GM18505 (cell line): ENCODE measurements around the gene DNASE1L1.

ENCODE experiments used
- ATAC-seq: cut with Tn5 transposase; IDR thresholded peaks from one replicate; pipeline ENCODE4 v1.9.1; 2021; ENCODE audit not compliant: unreplicated experiment
- POLR2A ChIP-seq: IDR thresholded peaks from 4 replicates; pipeline ENCODE4 v1.6.1; 2011; ENCODE audit warnings: borderline replicate concordance; ENCODE audit not compliant: insufficient read depth, insufficient read length; ENCODE audit errors: extremely low read depth

The DNASE1L1 gene

GRCh38 chrX:154431341-154431740 lies 22.3 kb upstream of the DNASE1L1 start:
- ATAC-seq, result no peak
- no peak for TF ChIP-seq POLR2A

GRCh38 chrX:154430916-154431315 lies 21.9 kb upstream of the DNASE1L1 start:
- ATAC-seq, result no peak
- TF ChIP-seq POLR2A, result no peak

- ATAC-seq, result no peak
- TF ChIP-seq POLR2A, result no peak
Observed at GRCh38 chrX:154430479-154430878, 21.4 kb upstream of the DNASE1L1 start.

DNA sequence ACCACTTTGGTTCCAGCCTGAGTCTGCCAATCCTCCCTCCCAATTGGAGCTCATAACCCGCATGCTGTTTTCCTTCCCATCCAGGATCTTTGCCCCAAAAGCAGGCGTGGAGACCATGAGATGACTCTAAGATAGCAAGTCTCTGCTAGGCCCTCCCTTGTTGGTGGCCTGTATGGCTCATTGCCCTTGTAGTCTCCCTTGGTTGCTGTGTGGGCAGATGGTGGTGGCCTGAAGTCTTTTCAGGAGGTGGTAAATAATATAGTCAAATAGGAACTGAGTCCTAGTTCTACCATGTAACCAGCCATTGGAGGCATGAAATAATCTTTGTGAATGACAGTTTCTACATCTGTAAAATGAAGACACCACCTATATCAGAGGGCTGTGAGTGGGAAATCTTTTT lies 20.7 kb upstream of the DNASE1L1 start:
- no peak for TF ChIP-seq POLR2A
- no peak for ATAC-seq

- peak; percentile 50 for TF ChIP-seq POLR2A
Observed at GRCh38 chrX:154428176-154429171, 19.4 kb upstream of the DNASE1L1 start, which contains the start of gene ATP6AP1. Gene ATP6AP1, plus strand, starts transcription at chrX:154428677. Its CDS starts 16 bp downstream, at chrX:154428693.

DNA sequence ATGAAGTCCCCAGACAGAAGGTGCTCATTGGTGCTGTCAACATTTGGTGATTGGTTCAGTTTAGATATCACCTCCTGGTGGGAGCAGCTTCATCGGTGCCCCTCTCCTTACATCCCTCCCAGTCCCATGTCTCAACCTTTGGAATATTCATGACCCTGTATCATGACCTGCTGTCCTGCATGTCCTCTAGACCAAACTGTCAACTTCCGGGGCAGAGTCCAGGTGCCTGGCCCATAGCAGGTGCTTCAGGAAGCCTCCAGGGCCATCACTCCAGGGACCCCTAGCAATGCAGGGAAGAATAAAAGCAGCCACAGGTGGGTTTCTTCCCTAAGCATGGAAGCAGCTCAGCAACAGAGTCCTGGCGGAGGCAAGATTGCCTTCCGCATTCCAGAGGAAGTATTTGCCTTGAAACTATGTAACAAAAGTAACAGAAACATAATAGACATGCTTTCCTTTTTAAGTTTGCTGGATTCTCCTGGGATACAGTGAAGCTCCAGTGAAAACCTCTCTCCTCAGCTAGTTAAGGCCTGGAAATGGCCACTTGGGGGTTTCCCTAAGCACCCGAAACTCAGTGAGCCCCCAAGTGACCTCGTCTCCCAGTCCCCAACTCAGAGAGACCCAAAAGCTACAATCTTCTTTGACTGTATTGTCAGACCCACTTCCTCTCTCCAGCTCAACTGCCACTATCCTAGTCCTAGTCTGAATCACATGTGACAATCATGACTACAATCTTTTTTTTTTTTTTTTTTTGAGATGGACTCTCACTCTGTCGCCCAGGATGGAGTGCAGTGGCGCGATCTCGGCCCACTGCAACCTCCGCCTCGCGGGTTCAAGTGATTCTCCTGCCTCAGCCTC lies 18.1 kb upstream of the DNASE1L1 start:
- no peak for TF ChIP-seq POLR2A
- ATAC-seq, result no peak

More at GRCh38 chrX:154428176-154429171, 19.4 kb upstream of the DNASE1L1 start, which contains the start of gene ATP6AP1:
- peak; percentile 92 for ATAC-seq

GRCh38 chrX:154420402-154420756 lies 11.3 kb upstream of the DNASE1L1 start:
- no peak for TF ChIP-seq POLR2A

GRCh38 chrX:154419688-154420401 lies 10.8 kb upstream of the DNASE1L1 start:
- no peak for TF ChIP-seq POLR2A
- no peak for ATAC-seq

More at GRCh38 chrX:154420402-154420756, 11.3 kb upstream of the DNASE1L1 start:
- ATAC-seq, result no peak

- no peak for ATAC-seq
Observed at GRCh38 chrX:154419189-154419588, 10.1 kb upstream of the DNASE1L1 start.

GRCh38 chrX:154417157-154417556 lies 8.1 kb upstream of the DNASE1L1 start:
- TF ChIP-seq POLR2A, result no peak
- no peak for ATAC-seq

More at GRCh38 chrX:154419189-154419588, 10.1 kb upstream of the DNASE1L1 start:
- no peak for TF ChIP-seq POLR2A

DNA sequence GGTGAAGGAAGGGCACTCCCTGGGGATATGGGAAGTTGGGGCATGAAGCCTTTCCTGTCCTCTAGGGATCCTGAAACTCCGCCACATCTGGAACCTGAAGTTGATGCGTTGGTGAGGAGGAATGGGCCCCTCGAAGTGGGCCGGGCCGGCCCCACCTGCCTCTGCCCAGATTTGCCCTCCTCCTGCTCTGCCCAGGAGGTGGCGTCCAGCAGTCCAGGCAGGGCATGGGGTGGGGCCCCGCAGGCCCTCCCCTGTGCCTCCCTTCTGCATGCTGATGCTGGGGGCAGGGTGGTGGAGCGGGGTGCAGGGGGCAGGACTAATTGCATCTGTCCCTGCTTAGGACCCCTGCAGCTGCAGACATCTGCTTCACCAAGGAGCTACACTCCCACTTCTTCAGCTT lies 4.1 kb upstream of the DNASE1L1 start:
- no peak for TF ChIP-seq POLR2A
- ATAC-seq, result no peak

DNA sequence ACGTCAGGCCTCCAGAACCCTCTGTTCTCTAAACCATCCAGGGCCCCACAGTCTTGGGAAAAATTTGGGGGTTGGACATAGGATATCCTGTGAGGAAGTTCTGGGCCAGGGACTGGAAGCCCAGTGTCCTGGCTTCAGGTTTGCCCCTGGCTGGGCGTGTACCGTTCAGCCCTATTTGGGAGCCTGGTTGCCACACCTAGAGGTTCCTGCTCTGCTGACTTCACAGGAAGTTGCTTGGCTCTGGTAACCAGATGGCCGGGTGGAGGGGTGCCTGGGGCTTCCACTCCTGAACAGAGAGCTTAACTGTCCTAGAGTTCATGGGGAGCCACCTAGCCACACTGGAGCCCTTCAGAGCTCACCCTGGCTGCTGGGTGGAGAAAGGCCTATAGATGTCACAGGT lies 3.4 kb upstream of the DNASE1L1 start:
- ATAC-seq, result no peak
- TF ChIP-seq POLR2A, result no peak

DNA sequence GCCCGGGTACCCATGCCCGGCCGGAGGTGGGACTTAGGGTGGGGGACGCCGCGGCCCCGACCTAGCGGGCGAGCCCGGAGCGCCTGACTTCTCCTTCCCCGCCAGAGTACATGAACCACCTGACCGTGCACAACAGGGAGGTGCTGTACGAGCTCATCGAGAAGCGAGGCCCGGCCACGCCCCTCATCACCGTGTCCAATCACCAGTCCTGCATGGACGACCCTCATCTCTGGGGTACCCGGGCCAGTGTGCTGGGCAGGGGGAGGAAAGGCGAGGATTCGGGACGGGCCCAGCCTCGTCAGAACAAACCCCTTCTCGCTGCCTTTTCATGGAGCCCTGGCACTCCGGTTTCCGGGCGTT lies 2.9 kb upstream of the DNASE1L1 start:
- TF ChIP-seq POLR2A, result peak; percentile 52
- ATAC-seq, result peak; percentile 52
